Thoracic aorta (tissue), 2 donors: Measurements from ENCODE around the gene CDAN1. TPM values are rescaled to one million over a fixed set of nuclear protein-coding genes. Genes with fewer than 3 reads are reported as not detected.

ENCODE experiments used
- ATAC-seq: fragments of 150-250 bp; one replicate; pipeline ENCODE4 v1.8.0; 2017; ENCODE audit warnings: low read depth; ENCODE audit not compliant: insufficient number of reproducible peaks, low FRiP score
- DNase-seq: peaks from one replicate; pipeline ENCODE4 v3.0.0-alpha.2; 2020; ENCODE audit warnings: low spot score
- H3K27ac ChIP-seq, 2 donors: fragments of 200-600 bp; sonication (generic); 1 replicate in 1 of 2; 2 replicates in 1 of 2; pipeline ENCODE4 v1.5.1; 2016; ENCODE audit warnings: mild to moderate bottlenecking in 2 of 2, moderate library complexity in 2 of 2
- H3K27me3 ChIP-seq: fragments of 200-600 bp; sonication (generic); replicated peaks from 2 replicates; pipeline ENCODE4 v1.6.0; 2016; ENCODE audit warnings: mild to moderate bottlenecking; ENCODE audit not compliant: insufficient read depth
- H3K36me3 ChIP-seq: fragments of 200-600 bp; sonication (generic); one replicate; pipeline ENCODE4 v1.5.1; 2016
- H3K4me1 ChIP-seq, 2 donors: fragments of 200-600 bp; sonication (generic); 1 replicate in 1 of 2; 2 replicates in 1 of 2; pipeline versions ENCODE4 v1.5.1 to v1.6.0; 2016; ENCODE audit warnings: low read depth in 2 of 2, mild to moderate bottlenecking in 1 of 2; ENCODE audit not compliant: control insufficient read depth in 1 of 2
- H3K4me3 ChIP-seq: fragments of 200-600 bp; sonication (generic); 2 replicates; pipeline ENCODE4 v1.5.1; 2016; ENCODE audit warnings: mild to moderate bottlenecking
- H3K9me3 ChIP-seq: fragments of 200-600 bp; sonication (generic); 2 replicates; pipeline ENCODE4 v1.5.1; 2016
- CTCF ChIP-seq: fragments of 200-600 bp; sonication (generic); IDR thresholded peaks from one replicate; pipeline ENCODE4 v1.5.1; 2019; ENCODE audit warnings: antibody characterized with exemption
- total RNA-seq, 2 donors: library from RNA; depleted of rRNA; stranded (reverse); fragments of >200 nt; gene quantifications; one replicate each; pipeline versions ENCODE4 v1.1.0 to v1.2.3, GENCODE V29; 2016

The CDAN1 gene
- total RNA-seq, 2 donors from 2014 or later: 16.2 to 19.1 TPM

- no peak for TF ChIP-seq CTCF
- Histone ChIP-seq H3K27me3 (no peaks in the 10 kb centered on the region), H3K4me3 (no peak overlapping the region), H3K36me3 (peaks cover 45% of the 10 kb centered on the region), H3K27ac (no peak overlapping the region), H3K4me1 (peaks cover 0 to 30% of the 10 kb centered on the region in 2 donors), H3K9me3 (no peaks in the 10 kb centered on the region)
- ATAC-seq: no peak
- DNase-seq: no peak
Observed at GRCh38 chr15:42734076-42734672, 2.8 kb downstream of the CDAN1 start.

- no peaks in the 10 kb centered on the region for H3K9me3 ChIP-seq
- peaks cover 54% of the 10 kb centered on the region for H3K36me3 ChIP-seq
- no peak overlapping the region for H3K4me3 ChIP-seq
- TF ChIP-seq CTCF: no peak
- no peak overlapping the region for H3K27ac ChIP-seq
- H3K4me1 ChIP-seq: peaks cover 0 to 30% of the 10 kb centered on the region in 2 donors
- DNase-seq (no peak), ATAC-seq (no peak)
- H3K27me3 ChIP-seq: no peaks in the 10 kb centered on the region
Observed at GRCh38 chr15:42733027-42733426, 3.9 kb downstream of the CDAN1 start.

GRCh38 chr15:42732095-42732827 is 4.7 kb downstream of the CDAN1 start:
- ATAC-seq (no peak), DNase-seq (no peak)
- H3K4me3 ChIP-seq: no peak overlapping the region
- peaks cover 60% of the 10 kb centered on the region for H3K36me3 ChIP-seq
- no peak overlapping the region for H3K27ac ChIP-seq
- no peaks in the 10 kb centered on the region for H3K9me3 ChIP-seq
- H3K4me1 ChIP-seq: peaks cover 0 to 24% of the 10 kb centered on the region in 2 donors
- no peak for TF ChIP-seq CTCF
- no peaks in the 10 kb centered on the region for H3K27me3 ChIP-seq

GRCh38 chr15:42731461-42731860 is 5.5 kb downstream of the CDAN1 start:
- DNase-seq (no peak), ATAC-seq (no peak)
- no peak overlapping the region for H3K27ac ChIP-seq
- H3K4me1 ChIP-seq: peaks cover 0 to 22% of the 10 kb centered on the region in 2 donors
- H3K9me3 ChIP-seq: no peaks in the 10 kb centered on the region
- no peaks in the 10 kb centered on the region for H3K27me3 ChIP-seq
- TF ChIP-seq CTCF: no peak
- no peak overlapping the region for H3K4me3 ChIP-seq
- H3K36me3 ChIP-seq: peaks cover 65% of the 10 kb centered on the region

- DNase-seq (no peak), ATAC-seq (no peak)
- no peak for TF ChIP-seq CTCF
- H3K36me3 ChIP-seq: peaks cover 73% of the 10 kb centered on the region
- peaks cover 0 to 15% of the 10 kb centered on the region in 2 donors for H3K4me1 ChIP-seq
- H3K9me3 ChIP-seq: no peaks in the 10 kb centered on the region
- H3K4me3 ChIP-seq: no peak overlapping the region
- no peaks in the 10 kb centered on the region for H3K27me3 ChIP-seq
- no peak overlapping the region for H3K27ac ChIP-seq
Observed at GRCh38 chr15:42730536-42730935, 6.4 kb downstream of the CDAN1 start.
